Astrocyte of the spinal cord (primary cell): ENCODE data around the gene HES5.

Experiments
- DNase-seq: peaks from one replicate; pipeline ENCODE4 v3.0.0; 2011; ENCODE audit warnings: low read depth, low spot score
- H3K4me3 ChIP-seq: 2 replicates; pipeline ENCODE4 v1.5.1; 2011; ENCODE audit warnings: low read depth, mild to moderate bottlenecking, low read length, moderate library complexity
- CTCF ChIP-seq: IDR thresholded peaks from 2 replicates; pipeline ENCODE4 v1.5.1; 2012; ENCODE audit warnings: low read depth, mild to moderate bottlenecking, low read length, inconsistent platforms
- in situ Hi-C: cut with HindIII; loops from 2 replicates; pipeline ENCODE4 v1.10.0; 2017; ENCODE audit warnings: low sequenced_read_pairs

The HES5 gene

GRCh38 chr1:2494323-2494693 is 35.8 kb downstream of the HES5 start:
- TF ChIP-seq CTCF = no peak
- no peak overlapping the region for H3K4me3 ChIP-seq
- in situ Hi-C loops = no loop called here
- DNase-seq = no peak

- DNase-seq = no peak
- H3K4me3 ChIP-seq = no peak overlapping the region
- in situ Hi-C loops = no loop called here
- no peak for TF ChIP-seq CTCF
Observed at GRCh38 chr1:2493691-2494322, 36.3 kb downstream of the HES5 start.

- in situ Hi-C loops = no loop called here
- no peak for TF ChIP-seq CTCF
- no peak for DNase-seq
- H3K4me3 ChIP-seq = no peak overlapping the region
Observed at GRCh38 chr1:2493218-2493617, 36.8 kb downstream of the HES5 start.

GRCh38 chr1:2492091-2492490 is 38.0 kb downstream of the HES5 start:
- no peak for TF ChIP-seq CTCF
- in situ Hi-C loops = no loop called here
- no peak for DNase-seq
- H3K4me3 ChIP-seq = no peak overlapping the region

- DNase-seq = no peak
- no peak overlapping the region for H3K4me3 ChIP-seq
- in situ Hi-C loops = no loop called here
- TF ChIP-seq CTCF = no peak
Observed at GRCh38 chr1:2489615-2490014, 40.4 kb downstream of the HES5 start.

GRCh38 chr1:2488688-2489087 is 41.4 kb downstream of the HES5 start:
- TF ChIP-seq CTCF = no peak
- no peak overlapping the region for H3K4me3 ChIP-seq
- in situ Hi-C loops = no loop called here

GRCh38 chr1:2486558-2486957 is 43.5 kb downstream of the HES5 start:
- in situ Hi-C loops = no loop called here
- H3K4me3 ChIP-seq = no peak overlapping the region
- no peak for TF ChIP-seq CTCF
- DNase-seq = no peak

More at GRCh38 chr1:2488688-2489087, 41.4 kb downstream of the HES5 start:
- DNase-seq = no peak
